ENCODE measurements around the gene FSIP1.

FSIP1 gene

GRCh38 chr15:39641191-39641889, 141.3 kb downstream of the FSIP1 start:
- no peak for DNase-seq

DNA sequence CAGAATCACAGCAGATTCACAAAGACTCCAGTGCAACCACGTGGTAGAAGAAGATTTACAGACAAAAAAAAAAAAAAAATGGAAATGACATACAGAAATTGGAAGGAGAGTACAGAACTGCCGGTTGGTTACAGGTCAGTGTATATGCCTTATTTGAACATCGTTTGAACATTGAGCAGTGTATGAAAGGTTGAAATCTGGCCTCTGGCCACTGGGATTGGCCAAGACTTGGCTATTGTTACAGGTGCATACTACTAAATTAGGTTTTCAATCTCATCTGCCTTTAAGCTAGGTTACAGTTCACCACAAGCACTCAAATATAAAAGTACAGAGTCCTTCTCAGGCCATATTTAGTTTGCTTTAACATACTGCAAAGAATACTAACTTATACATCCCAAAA, 142.0 kb downstream of the FSIP1 start:
- DNase-seq, result no peak

DNA sequence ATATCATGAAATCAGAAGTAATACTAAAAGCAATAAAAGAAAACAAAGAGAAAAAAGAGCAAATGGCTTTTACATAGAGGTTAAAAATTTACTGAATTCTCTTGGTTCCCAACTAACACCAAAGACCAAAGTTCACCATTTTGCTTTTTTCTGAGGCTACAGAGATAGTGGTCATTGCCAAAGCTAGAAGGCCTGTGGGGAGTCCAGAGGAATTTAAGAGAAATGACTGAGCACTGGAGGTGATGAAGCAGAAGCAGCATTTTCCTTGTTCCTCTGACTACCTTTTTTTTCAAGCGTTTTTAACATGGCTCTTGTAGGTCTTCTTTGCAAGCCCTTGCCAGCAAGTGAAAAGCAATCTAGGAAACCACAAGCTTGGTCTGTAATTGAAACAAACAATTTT, 143.6 kb downstream of the FSIP1 start:
- DNase-seq, result no peak

DNA sequence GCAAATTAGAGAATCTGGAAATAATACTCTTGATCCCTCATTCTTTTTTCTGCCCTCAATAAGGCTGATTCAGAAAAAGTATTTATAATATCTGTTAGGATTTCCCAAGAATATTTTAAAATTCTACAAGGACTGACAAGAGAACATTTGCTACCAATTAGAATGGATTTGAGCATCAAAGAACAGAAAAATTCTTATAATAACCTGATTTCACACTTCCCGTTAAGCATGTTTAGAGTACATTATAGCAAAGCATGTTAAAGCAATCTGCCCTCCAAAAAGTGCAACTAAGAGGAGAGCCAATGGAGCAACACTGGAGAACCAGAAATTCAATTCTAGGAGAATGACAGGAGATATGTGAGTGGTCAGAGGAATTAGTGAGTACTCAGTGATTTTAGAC, 144.6 kb downstream of the FSIP1 start:
- DNase-seq, result no peak

DNA sequence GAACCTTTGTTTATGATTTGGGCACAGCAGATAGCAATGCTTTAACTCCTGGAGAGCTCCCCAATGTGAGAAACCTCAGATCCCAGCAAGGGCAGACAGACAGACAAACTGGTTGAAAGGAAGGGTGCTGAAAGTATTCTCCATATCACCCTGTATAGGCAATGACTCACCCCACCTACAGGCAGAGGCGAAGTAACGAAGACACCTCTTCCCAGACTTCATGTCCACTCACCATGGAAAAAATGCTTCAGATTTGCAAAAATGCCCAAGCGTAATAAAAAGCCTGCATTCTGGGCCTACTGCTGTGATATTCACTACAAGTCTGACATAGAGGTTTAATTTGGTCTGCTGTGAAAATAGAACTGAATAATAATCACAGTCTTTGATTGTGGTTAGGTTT, 151.3 kb downstream of the FSIP1 start:
- DNase-seq, result no peak

- DNase-seq, result no peak
Measured at GRCh38 chr15:39629906-39630305, 152.7 kb downstream of the FSIP1 start.

GRCh38 chr15:39629371-39629770, 153.3 kb downstream of the FSIP1 start:
- peak; percentile 58 for DNase-seq

GRCh38 chr15:39628546-39629257, 153.9 kb downstream of the FSIP1 start:
- DNase-seq, result no peak

- no peak for DNase-seq
Measured at GRCh38 chr15:39628144-39628508, 154.5 kb downstream of the FSIP1 start.

GRCh38 chr15:39627451-39628143, 155.0 kb downstream of the FSIP1 start:
- DNase-seq, result no peak

GRCh38 chr15:39625856-39626255, 156.8 kb downstream of the FSIP1 start:
- no peak for DNase-seq

DNA sequence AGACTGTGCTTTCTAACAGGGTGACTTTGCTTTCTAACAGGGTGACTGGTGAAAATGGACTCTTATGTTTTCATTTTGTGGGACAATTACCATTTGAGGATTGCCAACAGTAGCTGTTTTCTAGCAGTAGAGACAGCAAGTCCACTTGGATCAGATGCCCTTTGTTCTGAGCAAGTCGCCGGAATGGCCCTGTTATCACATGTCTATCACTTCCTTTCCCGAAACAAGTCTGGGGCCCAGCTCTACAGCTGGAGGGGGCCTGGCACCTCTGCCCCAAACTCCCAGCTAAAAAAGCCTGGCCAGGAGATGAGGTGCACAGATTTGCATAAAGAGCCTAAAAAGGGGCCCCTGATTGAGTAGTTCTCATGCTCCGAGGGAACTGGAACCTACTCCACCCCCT, 157.2 kb downstream of the FSIP1 start:
- DNase-seq, result no peak

GRCh38 chr15:39624806-39625205, 157.8 kb downstream of the FSIP1 start:
- DNase-seq, result peak; percentile 55

DNA sequence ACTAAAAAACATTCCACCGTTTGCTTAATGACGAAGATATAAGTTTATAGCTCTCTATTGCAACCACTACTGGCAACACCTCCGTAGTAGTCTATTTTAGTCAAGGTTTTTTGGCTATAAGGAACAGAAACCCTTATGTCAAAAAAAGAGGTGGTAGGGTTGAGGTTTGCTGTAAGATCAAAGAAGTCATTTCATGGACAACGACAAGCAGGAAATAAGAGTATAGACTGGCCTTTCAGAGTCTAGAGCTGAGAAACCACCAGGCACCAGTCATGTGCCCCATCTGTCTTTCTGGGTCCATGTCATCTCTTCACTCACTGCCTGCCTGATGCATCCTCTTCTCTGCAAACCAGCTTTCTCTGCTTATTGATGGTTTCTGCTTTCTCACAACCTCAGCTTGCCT, 159.1 kb downstream of the FSIP1 start:
- no peak for DNase-seq

DNA sequence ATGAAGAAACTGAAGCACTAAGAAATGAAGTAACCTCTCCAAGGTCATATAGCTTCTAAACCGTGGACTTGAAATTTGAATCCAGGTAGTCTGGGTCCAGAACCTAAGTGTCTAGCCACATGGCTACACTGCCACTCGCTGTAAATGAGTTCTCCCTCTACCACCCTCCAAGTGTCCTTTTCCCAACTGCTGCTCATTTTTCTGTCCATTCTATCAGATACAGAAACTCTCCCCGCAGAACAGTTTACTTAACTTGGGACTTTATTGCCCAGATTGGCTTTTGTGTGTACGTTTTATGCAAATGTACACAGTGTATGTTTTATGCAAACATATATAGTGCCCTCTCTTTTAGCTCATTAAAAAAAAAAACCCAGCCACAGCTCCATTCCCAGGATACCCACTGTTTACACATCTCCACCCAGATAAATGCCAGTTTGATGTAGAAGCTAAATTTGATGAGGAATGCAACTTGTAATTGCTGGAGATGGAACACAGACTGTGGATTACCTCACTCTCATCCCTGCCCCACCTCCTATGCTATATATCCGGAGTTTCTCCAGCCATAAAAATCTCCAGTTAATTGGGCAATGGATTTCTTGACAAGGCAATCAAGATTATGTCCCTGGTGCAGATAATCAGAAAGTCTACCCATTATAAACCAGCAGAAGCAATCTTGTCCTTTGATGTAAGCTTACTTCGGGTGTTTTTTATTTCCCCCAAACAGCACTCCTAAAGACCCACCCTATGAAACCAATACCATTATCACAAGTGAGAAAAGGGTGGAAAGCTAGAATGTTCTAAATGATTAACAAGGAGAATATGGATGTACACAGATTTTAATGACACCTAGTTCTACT, 159.8 kb downstream of the FSIP1 start:
- no peak for DNase-seq

- DNase-seq, result no peak
Measured at GRCh38 chr15:39621976-39622375, 160.7 kb downstream of the FSIP1 start.

GRCh38 chr15:39621210-39621609, 161.4 kb downstream of the FSIP1 start:
- DNase-seq, result no peak

- DNase-seq, result no peak
Measured at GRCh38 chr15:39618063-39618823, 164.4 kb downstream of the FSIP1 start.

DNA sequence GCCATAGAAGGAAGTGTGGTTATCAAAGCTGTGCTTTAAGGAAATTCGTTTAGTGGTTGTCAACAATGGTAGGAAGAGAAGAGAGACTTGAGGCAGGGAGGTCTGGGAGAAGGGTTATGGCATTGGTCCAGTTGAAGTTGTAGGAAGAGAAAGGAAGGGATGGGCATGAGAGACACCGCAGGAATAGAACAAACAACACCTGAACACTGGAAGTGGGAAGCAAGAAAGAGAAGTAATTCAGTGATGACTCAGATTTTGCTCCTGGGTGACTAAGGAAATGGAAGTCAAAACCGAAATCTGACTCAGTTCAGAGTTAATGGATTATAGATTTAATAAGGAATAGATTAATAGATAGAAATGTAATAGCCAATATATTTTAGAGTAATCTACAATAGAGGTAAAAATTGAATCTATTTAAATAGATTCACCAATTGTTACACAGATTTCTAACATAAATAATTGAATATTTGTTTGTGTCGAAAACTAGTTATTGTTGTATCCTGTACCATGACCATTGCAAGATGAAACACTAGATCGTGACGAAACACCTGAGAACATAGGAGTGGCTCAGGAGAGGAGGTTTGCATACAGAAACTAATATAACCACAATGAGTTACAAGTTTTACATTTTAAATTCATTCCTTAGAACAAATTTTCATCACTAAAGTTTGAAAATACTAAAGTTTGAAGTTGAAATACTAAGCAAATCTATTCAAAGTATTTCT, 165.7 kb downstream of the FSIP1 start:
- no peak for DNase-seq

GRCh38 chr15:39613861-39614260, 168.8 kb downstream of the FSIP1 start:
- DNase-seq, result no peak

GRCh38 chr15:39613271-39613670, 169.4 kb downstream of the FSIP1 start:
- no peak for DNase-seq

- no peak for DNase-seq
Measured at GRCh38 chr15:39610665-39611064, 172.0 kb downstream of the FSIP1 start.

All from activated CD4-positive, alpha-beta T cell treated with anti-CD3 and anti-CD28 coated beads, Interleukin-2, amount 50 U/mL, for 1 hour (primary cell).